Upper lobe of left lung (tissue), 4 donors: Measurements from ENCODE around the gene PWWP2B.

Source experiments
- EP300 ChIP-seq, 4 donors: sonication (generic); formaldehyde crosslinking; IDR thresholded peaks; one replicate each; pipeline ENCODE4 v1.5.1; 2017; ENCODE audit warnings: antibody characterized with exemption in 4 of 4, control low read depth in 2 of 4
- POLR2A ChIP-seq, 4 donors: fragments of 450-650 bp; IDR thresholded peaks; one replicate each; pipeline ENCODE4 v1.5.1; 2016 to 2017; ENCODE audit warnings: antibody characterized with exemption in 4 of 4, mild to moderate bottlenecking in 2 of 4
- POLR2AphosphoS5 ChIP-seq, 2 donors: sonication (generic); formaldehyde crosslinking; IDR thresholded peaks; one replicate each; pipeline ENCODE4 v1.5.1; 2017; ENCODE audit warnings: antibody characterized with exemption in 2 of 2
- TF ChIP-seq, protein P1 (sequence below), 6 experiments: fragments of 450-650 bp in 4 of 6; fragments of 200-600 bp in 2 of 6; sonication (generic) in 2 of 6; IDR thresholded peaks; one replicate each; pipeline ENCODE4 v1.5.1; 2016 to 2019; ENCODE audit warnings: antibody characterized with exemption in 6 of 6

DNA sequence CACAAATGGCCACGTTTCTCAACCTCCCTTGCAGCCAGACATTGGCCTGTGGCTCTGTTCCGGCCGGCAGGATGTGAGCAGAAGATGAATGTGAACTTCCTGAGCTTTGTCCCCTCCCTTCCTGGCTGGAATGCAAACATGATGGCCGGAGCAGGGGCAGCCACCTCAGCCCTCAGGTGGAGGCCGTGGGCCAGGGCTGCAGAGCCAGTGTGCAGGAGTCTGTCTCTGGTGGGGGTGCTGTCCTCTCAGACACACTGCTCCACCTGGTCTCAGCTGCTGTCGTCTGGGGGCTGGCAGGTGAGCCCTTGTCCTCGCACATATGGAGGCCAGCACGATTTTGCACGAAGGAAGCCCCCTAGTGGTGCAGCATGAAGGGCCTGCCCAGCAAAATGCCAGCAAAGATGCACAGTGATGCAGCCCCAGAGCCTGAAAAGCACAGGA is 25.3 kb upstream of the PWWP2B start:
- TF ChIP-seq EP300 (IDR thresholded peaks at IDR 0.05) (no peak), POLR2AphosphoS5 (IDR thresholded peaks at IDR 0.05) (no peak), POLR2A (IDR thresholded peaks at IDR 0.05) (no peak)
- TF ChIP-seq, protein P1, sequence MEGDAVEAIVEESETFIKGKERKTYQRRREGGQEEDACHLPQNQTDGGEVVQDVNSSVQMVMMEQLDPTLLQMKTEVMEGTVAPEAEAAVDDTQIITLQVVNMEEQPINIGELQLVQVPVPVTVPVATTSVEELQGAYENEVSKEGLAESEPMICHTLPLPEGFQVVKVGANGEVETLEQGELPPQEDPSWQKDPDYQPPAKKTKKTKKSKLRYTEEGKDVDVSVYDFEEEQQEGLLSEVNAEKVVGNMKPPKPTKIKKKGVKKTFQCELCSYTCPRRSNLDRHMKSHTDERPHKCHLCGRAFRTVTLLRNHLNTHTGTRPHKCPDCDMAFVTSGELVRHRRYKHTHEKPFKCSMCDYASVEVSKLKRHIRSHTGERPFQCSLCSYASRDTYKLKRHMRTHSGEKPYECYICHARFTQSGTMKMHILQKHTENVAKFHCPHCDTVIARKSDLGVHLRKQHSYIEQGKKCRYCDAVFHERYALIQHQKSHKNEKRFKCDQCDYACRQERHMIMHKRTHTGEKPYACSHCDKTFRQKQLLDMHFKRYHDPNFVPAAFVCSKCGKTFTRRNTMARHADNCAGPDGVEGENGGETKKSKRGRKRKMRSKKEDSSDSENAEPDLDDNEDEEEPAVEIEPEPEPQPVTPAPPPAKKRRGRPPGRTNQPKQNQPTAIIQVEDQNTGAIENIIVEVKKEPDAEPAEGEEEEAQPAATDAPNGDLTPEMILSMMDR (IDR thresholded peaks at IDR 0.05): no peak
